HepG2 (cell line): Measurements from ENCODE around the gene MOB4. TPM values are rescaled to one million over a fixed set of nuclear protein-coding genes. Genes with fewer than 3 reads are reported as not detected.

ENCODE experiments used
- ARID3A ChIP-seq: IDR thresholded peaks from 2 replicates; pipeline ENCODE4 v1.6.1; 2012; ENCODE audit warnings: low read depth, low read length, improper control_type of control experiment
- ELF1 ChIP-seq: sonication (generic); formaldehyde crosslinking; IDR thresholded peaks from 2 replicates; pipeline ENCODE4 v1.4.0; 2020; ENCODE audit warnings: missing genetic modification reagents
- ESRRA ChIP-seq: sonication (generic); formaldehyde crosslinking; IDR thresholded peaks from 2 replicates; pipeline ENCODE4 v1.5.1; 2020; ENCODE audit warnings: mild to moderate bottlenecking, low read depth, missing genetic modification reagents
- FUBP1 ChIP-seq: sonication (generic); formaldehyde crosslinking; IDR thresholded peaks from 2 replicates; pipeline ENCODE4 v1.5.1; 2020; ENCODE audit warnings: missing genetic modification reagents, mild to moderate bottlenecking, borderline replicate concordance
- KDM5A ChIP-seq: fragments of 200-600 bp; sonication (generic); IDR thresholded peaks from 2 replicates; pipeline ENCODE4 v1.7.0; 2018; ENCODE audit warnings: antibody characterized with exemption, mild to moderate bottlenecking, low read length, borderline replicate concordance
- MAFK ChIP-seq, 2 experiments: IDR thresholded peaks in 1 of 2; conservative IDR thresholded peaks in 1 of 2; 2 replicates each; pipeline ENCODE4 v1.6.1; 2011; ENCODE audit warnings: improper control_type of control experiment in 2 of 2, low read length in 2 of 2
- NFIC ChIP-seq: IDR thresholded peaks from 2 replicates; pipeline ENCODE4 v1.6.1; 2012; ENCODE audit warnings: mild to moderate bottlenecking, low read length, inconsistent platforms
- NR2F1 ChIP-seq, 2 experiments: fragments of 450-650 bp in 1 of 2; formaldehyde crosslinking in 1 of 2; IDR thresholded peaks; 2 replicates each; pipeline versions ENCODE4 v1.5.0 to v1.6.1; 2016 to 2020; ENCODE audit warnings: mild to moderate bottlenecking in 1 of 2, missing compliant biosample characterization in 1 of 2, missing genetic modification reagents in 1 of 2, moderate library complexity in 1 of 2
- RARG ChIP-seq: sonication (generic); formaldehyde crosslinking; IDR thresholded peaks from 2 replicates; pipeline ENCODE4 v1.4.0; 2020; ENCODE audit warnings: low read depth, mild to moderate bottlenecking, missing genetic modification reagents
- SP4 ChIP-seq: sonication (generic); formaldehyde crosslinking; IDR thresholded peaks from 2 replicates; pipeline ENCODE4 v1.8.1; 2023; ENCODE audit warnings: mild to moderate bottlenecking, missing genetic modification reagents
- TAF15 ChIP-seq: fragments of 200-400 bp; formaldehyde crosslinking; IDR thresholded peaks from one replicate; pipeline ENCODE4 v1.6.1; 2018; ENCODE audit warnings: mild to moderate bottlenecking, low read depth, low read length; ENCODE audit not compliant: poor library complexity, severe bottlenecking
- ZBTB20 ChIP-seq: sonication (generic); formaldehyde crosslinking; IDR thresholded peaks from 2 replicates; pipeline ENCODE4 v1.8.1; 2023; ENCODE audit warnings: missing genetic modification reagents, low read depth, mild to moderate bottlenecking, borderline replicate concordance
- ZBTB37 ChIP-seq: sonication (generic); formaldehyde crosslinking; IDR thresholded peaks from 2 replicates; pipeline ENCODE4 v1.4.0; 2020; ENCODE audit warnings: mild to moderate bottlenecking, missing genetic modification reagents
- ZFP36L1 ChIP-seq: sonication (generic); formaldehyde crosslinking; IDR thresholded peaks from 2 replicates; pipeline ENCODE4 v1.8.0; 2022; ENCODE audit warnings: mild to moderate bottlenecking, missing genetic modification reagents, moderate library complexity
- ZMYM2 ChIP-seq: sonication (generic); formaldehyde crosslinking; IDR thresholded peaks from 2 replicates; pipeline ENCODE4 v1.8.0; 2022; ENCODE audit warnings: mild to moderate bottlenecking, missing genetic modification reagents
- ZNF17 ChIP-seq: sonication (generic); formaldehyde crosslinking; IDR thresholded peaks from 2 replicates; pipeline ENCODE4 v1.5.0; 2020; ENCODE audit warnings: mild to moderate bottlenecking, missing genetic modification reagents
- ZNF251 ChIP-seq: sonication (generic); formaldehyde crosslinking; IDR thresholded peaks from 2 replicates; pipeline ENCODE4 v1.9.0; 2021; ENCODE audit warnings: mild to moderate bottlenecking, missing genetic modification reagents
- ZNF281 ChIP-seq: sonication (generic); formaldehyde crosslinking; IDR thresholded peaks from 2 replicates; pipeline ENCODE4 v1.4.0; 2020; ENCODE audit warnings: missing genetic modification reagents, borderline replicate concordance
- ZNF567 ChIP-seq: sonication (generic); formaldehyde crosslinking; IDR thresholded peaks from 2 replicates; pipeline ENCODE4 v1.8.1; 2023; ENCODE audit warnings: mild to moderate bottlenecking, missing genetic modification reagents, borderline replicate concordance
- ZSCAN30 ChIP-seq: sonication (generic); formaldehyde crosslinking; IDR thresholded peaks from 2 replicates; pipeline ENCODE4 v1.5.0; 2020; ENCODE audit warnings: mild to moderate bottlenecking, missing genetic modification reagents
- polyA plus RNA-seq, 8 experiments: library from polyadenylated mRNA; depleted of rRNA in 3 of 8; stranded (reverse) in 7 of 8; unstranded in 1 of 8; fragments of >200 nt; fragmentation: Illumina TruSeq in 4 of 8; extraction: Trizol in 4 of 8; gene quantifications; 2 replicates each; pipeline versions ENCODE4 v1.2.1 to v1.2.3, GENCODE V29; 2011 to 2016; ENCODE audit warnings: low read depth in 4 of 8, missing spikeins in 1 of 8, mixed read lengths in 1 of 8; ENCODE audit not compliant: insufficient read depth in 1 of 8
- total RNA-seq, 5 experiments: library from RNA; depleted of rRNA; stranded (reverse); fragments of >200 nt; fragmentation: Illumina TruSeq; extraction: Trizol; gene quantifications; 2 replicates each; pipeline ENCODE4 v1.2.3, GENCODE V29; 2016; ENCODE audit warnings: low read depth in 1 of 5

The MOB4 gene
- total and polyA plus RNA-seq, 2 of the 13 experiments (the other 11 are each of a cell fraction or from before 2014, with no cell fraction given), result 35.7 to 38.6 TPM

- TF ChIP-seq NR2F1 (CRISPR knock-in tag; IDR thresholded peaks at IDR 0.05) (0 out of 4 replicates have a peak, but pooled peaks of 1 of the 2 experiments have one; percentile 18), ARID3A (no peak), ZNF251 (no peak), ELF1 (CRISPR knock-in tag) (0 out of 2 replicates have a peak, but pooled peaks have one; percentile 6), SP4 (peak; percentile 70; the same call in 1 of the 2 replicates), ESRRA (CRISPR knock-in tag) (peak; percentile 9; the same call in 1 of the 2 replicates), NFIC (peak; percentile 11; the same call in 1 of the 2 replicates), ZMYM2 (CRISPR knock-in tag) (0 out of 2 replicates have a peak, but pooled peaks have one; percentile 12), ZBTB20 (CRISPR knock-in tag) (peak; percentile 56; the same call in 1 of the 2 replicates), ZNF17 (CRISPR knock-in tag) (0 out of 2 replicates have a peak, but pooled peaks have one; percentile 10), ZNF281 (CRISPR knock-in tag) (0 out of 2 replicates have a peak, but pooled peaks have one; percentile 4), FUBP1 (CRISPR knock-in tag) (no peak), MAFK (conservative IDR thresholded peaks at IDR 0.05 in 1 of 2, IDR thresholded peaks at IDR 0.05 in 1 of 2; ENCODE audit: low read length in 2 of 2) (peak; percentile 29 to 48; a peak in 3 of 4 replicates), ZNF567 (peak; percentile 59; the same call in 1 of the 2 replicates), ZBTB37 (CRISPR knock-in tag) (peak; percentile 58; the same call in 1 of the 2 replicates), TAF15 (peak; percentile 53), ZFP36L1 (no peak), RARG (0 out of 2 replicates have a peak, but pooled peaks have one; percentile 84), KDM5A (0 out of 2 replicates have a peak, but pooled peaks have one; percentile 31), ZSCAN30 (CRISPR knock-in tag) (peak; percentile 82)
These were observed 16.8 kb upstream of the MOB4 start (continued) for GRCh38 chr2:197498937-197499593.
